Measurements from ENCODE around the gene HSD3B7. TPM values are rescaled to one million over a fixed set of nuclear protein-coding genes. Genes with fewer than 3 reads are reported as not detected.
"Not testable (repeated sequence)": the region's sequence is repeated elsewhere in the genome, so short reads cannot be mapped to it uniquely, and the experiment has no call there.

Gene HSD3B7
- total and polyA plus RNA-seq, 2 of the 8 experiments (the other 6 are each of a cell fraction or from before 2014, with no cell fraction given) = 2.9 to 6.6 TPM

DNA sequence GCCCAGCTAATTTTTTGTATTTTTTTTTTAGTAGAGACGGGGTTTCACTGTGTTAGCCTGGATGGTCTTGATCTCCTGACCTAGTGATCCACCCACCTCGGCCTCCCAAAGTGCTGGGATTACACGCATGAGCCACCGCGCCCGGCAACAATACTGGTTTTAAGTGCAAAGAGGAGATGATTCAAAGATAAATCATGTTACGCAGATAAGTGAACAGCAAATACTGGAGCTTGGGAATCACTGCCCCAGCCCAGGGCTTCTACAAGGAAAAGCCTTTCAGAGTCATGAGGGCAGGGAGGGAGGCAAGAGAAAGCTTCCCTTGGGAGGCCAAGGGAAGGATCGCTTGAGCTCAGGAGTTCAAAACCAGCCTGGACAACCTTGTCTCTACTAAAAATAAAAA lies 45.4 kb upstream of the HSD3B7 start:
- ChIA-PET CTCF (ENCODE audit: partially characterized antibody) (interaction anchor here (1.1 to 4.5 kb wide), 3 partner anchors 10 to 94 kb away, joined by 3 to 20 read pairs (median 6); no protein-coding TSS in a partner anchor), POLR2A (ENCODE audit: partially characterized antibody) (interaction anchor here (1.3 to 12.0 kb wide), 4 partner anchors 7 to 14 kb away, joined by 5 to 105 read pairs (median 21); partner anchors contain the start of genes FBXL19 and ORAI3)
- not testable (repeated sequence) for H2AK5ac ChIP-seq (ENCODE audit: low read depth, low read length); H3K14ac ChIP-seq (ENCODE audit: insufficient read length); FAIRE-seq; H3K4me3 ChIP-seq (ENCODE audit: extremely low read depth in 1 of 4, insufficient read depth in 2 of 4, low read depth in 3 of 4, low read length in 4 of 4); DNase-seq (ENCODE audit: low read depth in 1 of 2, low spot score in 2 of 2); H3K9me3 ChIP-seq (ENCODE audit: insufficient read depth in 2 of 2, low read depth in 1 of 2, low read length in 1 of 2); H3K18ac ChIP-seq (ENCODE audit: extremely low read depth, low read length); H2AFZ ChIP-seq (ENCODE audit: low read length); H3K56ac ChIP-seq (replicated peaks; ENCODE audit: insufficient read length, low read depth, low read length); H3K23me2 ChIP-seq (ENCODE audit: low read depth, low read length); H3K4me1 ChIP-seq (replicated peaks in 1 of 4; ENCODE audit: control insufficient read depth in 3 of 4, insufficient read depth in 4 of 4, low read length in 3 of 4); H3K79me2 ChIP-seq (ENCODE audit: control insufficient read depth in 1 of 2, insufficient read depth in 2 of 2, low read length in 2 of 2); H2BK15ac ChIP-seq (ENCODE audit: low read length); H3K23ac ChIP-seq (ENCODE audit: insufficient read length); H2BK20ac ChIP-seq (ENCODE audit: low read length); H2BK12ac ChIP-seq (ENCODE audit: low read depth, low read length); H2BK5ac ChIP-seq (ENCODE audit: low read depth, low read length); H3K4me2 ChIP-seq (ENCODE audit: insufficient read depth in 1 of 2, low read depth in 2 of 2, low read length in 2 of 2); H3K9ac ChIP-seq (replicated peaks in 1 of 4; ENCODE audit: extremely low read depth in 1 of 4, low read depth in 3 of 4, low read length in 3 of 4); H3K4ac ChIP-seq (replicated peaks; ENCODE audit: insufficient read length, low read depth, low read length); H4K5ac ChIP-seq (ENCODE audit: insufficient read length, low read depth, low read length); H4K8ac ChIP-seq (ENCODE audit: extremely low read depth, insufficient read depth, low read length); H2BK120ac ChIP-seq (replicated peaks; ENCODE audit: low read depth, low read length); H3K79me1 ChIP-seq (ENCODE audit: low read depth, low read length); H4K91ac ChIP-seq (replicated peaks; ENCODE audit: insufficient read length, low read length); H3K27me3 ChIP-seq (replicated peaks in 1 of 4; ENCODE audit: control insufficient read depth in 3 of 4, extremely low read depth in 1 of 4, insufficient read depth in 3 of 4, low read length in 3 of 4); H3K27ac ChIP-seq (ENCODE audit: low read depth, low read length)
- WGBS, 2 experiments (ENCODE audit: extremely low coverage in 1 of 2, insufficient coverage in 1 of 2, insufficient read length in 1 of 2, insufficient replicate concordance in 2 of 2, low coverage in 1 of 2, low lambda C conversion rate in 2 of 2, missing lambda C conversion rate in 1 of 2) = 95% methylated on average over 8 of the region's 8 CpGs; no CpG with 5 or more reads in 1 of the 2 experiments
- Histone ChIP-seq H4K20me1 (replicated peaks in 1 of 2; ENCODE audit: control insufficient read depth in 1 of 2, insufficient read depth in 2 of 2, low read length in 2 of 2) (peaks cover 7 to 21% of the 10 kb centered on the region in 2 experiments), H3K36me3 (ENCODE audit: control insufficient read depth in 2 of 4, insufficient read depth in 4 of 4, low read length in 3 of 4) (peaks cover 16 to 32% (median 18%) of the 10 kb centered on the region in 4 experiments; a peak in 7 of 8 replicates)

Data from H1 (cell line).